Thyroid gland (tissue), 4 donors: Measurements from ENCODE around the gene PRKCA.

Source experiments
- CTCF ChIP-seq, 6 experiments: fragments of 200-600 bp in 3 of 6; fragments of 450-650 bp in 3 of 6; sonication (generic) in 3 of 6; IDR thresholded peaks; one replicate each; pipeline ENCODE4 v1.5.1; 2016 to 2019; ENCODE audit warnings: antibody characterized with exemption in 6 of 6, mild to moderate bottlenecking in 2 of 6, inconsistent platforms in 1 of 6, moderate library complexity in 1 of 6
- POLR2A ChIP-seq, 2 donors: fragments of 450-650 bp; IDR thresholded peaks; one replicate each; pipeline ENCODE4 v1.6.1; 2017; ENCODE audit warnings: antibody characterized with exemption in 2 of 2, mild to moderate bottlenecking in 2 of 2, moderate library complexity in 1 of 2

- TF ChIP-seq CTCF (IDR thresholded peaks at IDR 0.05) (no peak), POLR2A (IDR thresholded peaks at IDR 0.05) (no peak)
Observed at GRCh38 chr17:66783656-66784381, 481.4 kb downstream of the PRKCA start.
